MG63 (cell line): ENCODE measurements around the gene HCN4. TPM values are rescaled to one million over a fixed set of nuclear protein-coding genes. Genes with fewer than 3 reads are reported as not detected.
"Not testable (repeated sequence)": the region's sequence is repeated elsewhere in the genome, so short reads cannot be mapped to it uniquely, and the experiment has no call there.

Experiments
- DNase-seq: peaks from one replicate; pipeline ENCODE4 v3.0.0-alpha.2; 2020
- H3K27me3 ChIP-seq: fragments of 250-450 bp; sonication (Bioruptor Pico); 2 replicates; pipeline ENCODE4 v1.5.1; 2020; ENCODE audit warnings: mild to moderate bottlenecking, moderate library complexity
- H3K36me3 ChIP-seq: fragments of 250-450 bp; sonication (Bioruptor Pico); 2 replicates; pipeline ENCODE4 v1.5.1; 2020; ENCODE audit warnings: mild to moderate bottlenecking, moderate library complexity
- H3K4me3 ChIP-seq: fragments of 250-450 bp; sonication (Bioruptor Pico); 2 replicates; pipeline ENCODE4 v1.5.1; 2020; ENCODE audit warnings: mild to moderate bottlenecking, moderate library complexity
- H3K9me3 ChIP-seq: fragments of 250-450 bp; sonication (Bioruptor Pico); 2 replicates; pipeline ENCODE4 v1.5.1; 2020; ENCODE audit warnings: mild to moderate bottlenecking, moderate library complexity
- total RNA-seq: library from RNA; depleted of rRNA; stranded (reverse); fragments of >200 nt; shearing (Covaris generic); gene quantifications from 2 replicates; pipeline ENCODE4 v1.2.3, GENCODE V29; 2014; ENCODE audit warnings: low replicate concordance

The HCN4 gene
- total RNA-seq, 1 experiment from 2014 or later = not detected

DNA sequence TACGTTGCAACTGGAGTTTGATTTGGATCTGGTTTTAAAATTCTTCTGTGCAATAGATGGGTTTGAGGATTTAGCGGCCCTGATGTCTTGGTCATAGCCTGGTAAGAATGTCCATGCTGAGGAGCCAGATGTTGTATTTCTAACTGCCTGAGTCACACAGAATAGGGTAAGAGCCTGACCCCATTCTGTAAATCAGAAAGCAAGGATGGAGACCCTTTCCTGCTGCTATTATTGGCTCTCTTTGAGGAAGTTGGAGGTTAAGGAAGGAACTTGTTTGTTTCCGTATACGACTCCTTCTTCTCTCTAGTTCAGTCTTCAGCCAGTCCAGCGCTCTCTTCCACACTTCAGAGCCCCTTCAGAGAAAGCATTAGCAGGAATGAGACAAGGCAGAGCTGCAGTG is 65.1 kb downstream of the HCN4 start:
- H3K4me3 ChIP-seq = no peak overlapping the region
- H3K27me3 ChIP-seq = no peaks in the 10 kb centered on the region
- no peaks in the 10 kb centered on the region for H3K36me3 ChIP-seq
- no peaks in the 10 kb centered on the region for H3K9me3 ChIP-seq
- no peak for DNase-seq

DNA sequence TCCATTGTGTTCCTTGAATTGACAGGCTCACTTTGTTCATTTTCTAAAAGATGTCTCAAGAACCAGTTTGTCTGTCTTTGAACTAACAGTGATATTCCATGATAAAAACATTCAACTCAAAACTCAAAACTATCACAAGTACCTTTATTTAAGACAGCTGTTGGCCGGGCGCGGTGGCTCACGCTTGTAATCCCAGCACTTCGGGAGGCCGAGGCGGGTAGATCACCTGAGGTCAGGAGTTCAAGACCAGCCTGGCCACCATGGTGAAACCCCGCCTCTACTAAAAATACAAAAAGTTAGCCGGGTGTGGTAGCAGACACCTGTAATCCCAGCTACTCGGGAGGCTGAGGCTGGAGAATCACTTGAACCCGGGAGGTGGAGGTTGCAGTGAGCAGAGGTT is 68.5 kb downstream of the HCN4 start:
- H3K27me3 ChIP-seq, H3K9me3 ChIP-seq, H3K36me3 ChIP-seq, H3K4me3 ChIP-seq, DNase-seq: not testable (repeated sequence)

DNA sequence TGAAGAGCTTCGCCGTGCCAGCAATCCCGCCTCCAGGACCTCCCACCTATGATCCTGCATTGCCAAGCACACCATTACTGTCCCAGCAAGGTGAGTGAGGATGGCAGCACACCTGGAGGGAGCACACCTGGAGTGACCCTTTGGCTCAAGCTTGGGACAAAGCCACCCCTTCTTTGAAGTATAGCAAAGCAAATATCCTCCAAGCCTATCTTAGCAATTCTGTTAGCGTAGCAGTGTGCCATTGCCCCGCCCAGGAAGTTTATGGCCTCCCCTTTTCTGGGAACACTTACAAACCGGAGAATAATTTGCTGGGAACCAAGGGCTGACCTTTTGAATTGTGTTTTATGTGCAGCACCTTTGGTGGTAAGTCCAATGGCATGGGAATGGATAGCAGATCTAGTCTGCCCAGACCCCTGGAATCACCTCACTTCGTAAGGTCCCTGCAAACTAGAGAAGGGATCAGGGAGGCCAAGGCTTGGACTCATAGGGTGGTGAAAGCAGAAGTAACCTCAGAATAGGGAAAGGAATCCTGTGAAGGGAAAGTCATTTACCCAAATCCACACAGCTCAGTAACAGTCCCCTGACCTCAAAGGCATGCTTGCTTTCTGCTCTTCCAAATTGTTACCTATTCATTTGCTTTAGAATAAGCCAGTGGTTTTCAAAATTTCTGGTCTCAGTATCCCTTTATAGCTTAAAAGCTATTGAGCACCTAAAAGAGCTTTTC is 70.1 kb downstream of the HCN4 start:
- no peak for DNase-seq
- H3K27me3 ChIP-seq = no peaks in the 10 kb centered on the region
- H3K4me3 ChIP-seq = no peak overlapping the region
- H3K36me3 ChIP-seq = no peaks in the 10 kb centered on the region
- no peaks in the 10 kb centered on the region for H3K9me3 ChIP-seq

DNA sequence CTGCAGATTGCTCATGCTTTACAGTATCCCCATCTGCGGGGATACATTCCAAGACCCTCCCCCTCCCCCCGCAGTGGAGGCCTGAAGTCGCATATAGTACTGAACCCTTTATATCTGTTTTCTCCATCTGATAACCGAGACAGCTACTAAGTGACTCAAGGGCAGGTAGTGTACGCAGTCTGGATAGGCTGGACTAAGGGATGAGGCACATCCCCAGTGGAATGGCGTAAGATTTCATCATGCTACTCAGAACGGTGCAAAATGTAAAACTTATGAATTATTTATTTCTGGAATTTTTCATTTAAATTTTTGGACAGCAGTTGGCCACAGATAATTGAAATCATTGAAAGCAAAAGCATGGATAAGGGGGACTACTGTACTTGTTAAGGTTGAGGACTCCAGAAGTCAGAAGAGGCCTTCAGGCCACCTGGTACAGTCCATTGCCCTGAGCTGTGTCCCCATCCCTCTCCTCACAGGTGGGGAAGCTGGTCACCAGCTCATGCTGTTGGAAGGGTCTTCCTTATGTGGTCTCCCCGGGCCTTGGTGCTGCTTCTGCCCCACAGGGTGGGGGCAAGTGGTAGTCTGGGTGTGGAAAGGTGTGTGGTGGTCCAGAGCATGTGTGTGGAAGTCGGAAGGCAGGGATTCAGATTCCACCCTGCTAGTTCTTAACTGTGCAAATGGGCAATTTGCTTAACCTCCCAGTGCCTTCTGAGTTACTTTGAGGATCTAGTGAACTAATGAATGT is 72.0 kb downstream of the HCN4 start:
- Histone ChIP-seq H3K27me3 (no peaks in the 10 kb centered on the region), H3K4me3 (no peak overlapping the region), H3K36me3 (no peaks in the 10 kb centered on the region), H3K9me3 (no peaks in the 10 kb centered on the region)
- DNase-seq = no peak

DNA sequence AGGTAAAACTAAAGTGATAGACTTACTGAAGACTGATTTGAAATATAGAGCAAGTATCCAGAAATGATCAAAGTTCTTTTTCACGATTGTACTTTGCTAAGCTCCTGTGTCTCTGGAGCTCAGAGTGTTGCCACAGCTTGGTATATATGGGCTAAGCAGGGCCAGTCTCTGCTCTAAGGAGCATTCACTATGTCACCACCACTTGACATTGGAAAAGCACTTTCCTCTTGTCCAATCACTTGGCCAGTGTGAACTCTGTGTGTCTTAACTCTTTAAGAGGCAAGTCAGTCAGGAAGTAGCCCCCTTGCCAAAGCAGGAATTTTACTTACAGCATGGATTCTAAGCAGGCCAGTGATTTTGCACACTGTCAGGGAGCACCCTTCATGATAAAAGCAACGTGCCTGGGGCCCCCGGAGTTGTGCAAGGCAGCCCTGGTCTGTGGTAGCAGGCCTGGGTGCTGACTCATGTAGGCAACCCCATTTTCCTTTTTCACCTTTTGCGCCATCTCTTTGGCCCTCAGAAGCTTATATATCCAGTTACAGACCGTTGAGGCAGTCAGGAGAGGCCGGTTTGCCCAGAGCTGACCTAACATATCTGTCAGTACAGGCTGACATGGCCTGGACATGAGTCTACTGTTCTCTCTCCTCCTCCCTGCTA is 73.0 kb downstream of the HCN4 start:
- no peaks in the 10 kb centered on the region for H3K27me3 ChIP-seq
- no peak overlapping the region for H3K4me3 ChIP-seq
- no peaks in the 10 kb centered on the region for H3K9me3 ChIP-seq
- no peaks in the 10 kb centered on the region for H3K36me3 ChIP-seq
- DNase-seq = no peak

DNA sequence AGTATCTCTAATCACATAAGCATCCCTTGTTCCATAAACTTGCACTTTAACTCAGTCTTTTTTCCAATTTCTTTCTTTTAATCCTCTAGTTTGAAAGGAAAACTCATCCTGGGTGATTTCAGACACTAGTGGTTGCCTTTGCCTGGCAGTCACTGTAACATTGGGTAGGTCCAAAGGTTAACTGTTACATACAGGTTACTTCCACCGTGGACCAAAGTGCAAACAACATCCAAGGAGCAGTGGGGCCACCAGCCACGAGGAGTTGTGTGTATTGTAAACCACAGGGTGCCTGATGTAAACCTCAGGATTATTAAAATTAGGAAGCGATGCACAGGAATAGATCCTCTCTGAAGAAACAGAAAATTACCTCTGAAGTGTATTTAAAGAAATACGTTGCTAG is 75.0 kb downstream of the HCN4 start:
- no peaks in the 10 kb centered on the region for H3K9me3 ChIP-seq
- no peaks in the 10 kb centered on the region for H3K36me3 ChIP-seq
- no peaks in the 10 kb centered on the region for H3K27me3 ChIP-seq
- no peak overlapping the region for H3K4me3 ChIP-seq
- no peak for DNase-seq

DNA sequence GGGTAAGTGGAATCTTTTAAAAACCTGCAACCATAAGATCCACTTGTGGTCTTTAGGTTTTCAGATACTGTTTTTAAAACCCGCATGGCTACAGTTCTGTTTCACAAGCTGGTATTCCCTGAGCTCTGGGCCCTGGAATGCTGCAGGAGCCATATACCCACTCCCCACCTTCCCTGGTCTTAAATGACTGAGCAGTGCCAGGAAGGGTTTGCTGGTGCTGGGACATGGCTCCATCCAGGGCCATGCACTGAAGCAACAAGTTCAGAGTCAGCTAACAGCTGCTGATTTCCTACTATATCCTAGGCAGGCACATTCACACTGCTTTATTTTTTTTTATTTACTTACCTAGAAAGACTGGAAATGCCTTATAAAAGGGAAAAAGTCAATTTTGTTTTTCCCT is 77.3 kb downstream of the HCN4 start:
- DNase-seq = no peak
- Histone ChIP-seq H3K27me3 (no peaks in the 10 kb centered on the region), H3K36me3 (no peaks in the 10 kb centered on the region), H3K9me3 (no peaks in the 10 kb centered on the region), H3K4me3 (no peak overlapping the region)

DNA sequence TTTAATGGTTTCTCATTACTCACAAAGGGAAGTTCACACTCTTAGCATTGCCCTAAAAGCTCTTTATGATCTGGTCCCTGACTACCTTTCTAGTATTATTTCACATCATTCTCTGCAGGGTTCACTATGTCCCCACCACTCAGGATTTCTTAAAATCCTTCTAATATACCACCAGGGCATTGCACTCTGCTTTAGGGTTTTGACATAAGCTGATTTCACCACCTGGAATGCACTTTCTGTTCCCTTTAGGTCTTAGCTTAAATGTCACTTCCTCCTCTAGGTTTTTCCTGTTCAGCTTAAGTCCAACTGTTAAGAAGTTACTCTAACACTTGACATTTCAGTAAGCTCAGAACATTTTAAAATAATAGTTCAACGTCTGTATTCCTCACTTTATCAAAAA is 81.7 kb downstream of the HCN4 start:
- no peaks in the 10 kb centered on the region for H3K27me3 ChIP-seq
- H3K9me3 ChIP-seq = no peaks in the 10 kb centered on the region
- H3K36me3 ChIP-seq = no peaks in the 10 kb centered on the region

DNA sequence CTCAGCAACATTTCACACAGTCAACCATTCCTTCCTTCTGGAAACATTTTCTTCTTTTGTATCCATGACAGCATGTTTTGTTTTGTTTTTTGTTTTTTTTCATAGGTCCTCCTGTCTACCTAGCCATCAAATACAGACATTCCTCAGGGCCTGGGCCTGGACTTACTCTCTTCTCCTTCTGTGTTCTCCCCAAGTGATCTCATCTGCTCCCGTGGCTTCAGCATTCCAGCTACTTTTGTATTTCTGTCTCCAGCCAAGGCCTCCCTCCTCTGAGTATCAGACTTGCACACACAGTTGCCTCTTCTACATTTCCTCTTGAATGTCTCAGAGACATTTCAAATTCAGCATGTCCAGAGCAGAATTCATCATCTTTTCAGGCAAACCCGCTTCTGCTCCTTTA is 82.4 kb downstream of the HCN4 start:
- Histone ChIP-seq H3K36me3 (no peaks in the 10 kb centered on the region), H3K27me3 (no peaks in the 10 kb centered on the region), H3K9me3 (no peaks in the 10 kb centered on the region), H3K4me3 (no peak overlapping the region)
- DNase-seq = no peak

More for the DNA sequence above, 81.7 kb downstream of the HCN4 start:
- no peak for DNase-seq
- no peak overlapping the region for H3K4me3 ChIP-seq

DNA sequence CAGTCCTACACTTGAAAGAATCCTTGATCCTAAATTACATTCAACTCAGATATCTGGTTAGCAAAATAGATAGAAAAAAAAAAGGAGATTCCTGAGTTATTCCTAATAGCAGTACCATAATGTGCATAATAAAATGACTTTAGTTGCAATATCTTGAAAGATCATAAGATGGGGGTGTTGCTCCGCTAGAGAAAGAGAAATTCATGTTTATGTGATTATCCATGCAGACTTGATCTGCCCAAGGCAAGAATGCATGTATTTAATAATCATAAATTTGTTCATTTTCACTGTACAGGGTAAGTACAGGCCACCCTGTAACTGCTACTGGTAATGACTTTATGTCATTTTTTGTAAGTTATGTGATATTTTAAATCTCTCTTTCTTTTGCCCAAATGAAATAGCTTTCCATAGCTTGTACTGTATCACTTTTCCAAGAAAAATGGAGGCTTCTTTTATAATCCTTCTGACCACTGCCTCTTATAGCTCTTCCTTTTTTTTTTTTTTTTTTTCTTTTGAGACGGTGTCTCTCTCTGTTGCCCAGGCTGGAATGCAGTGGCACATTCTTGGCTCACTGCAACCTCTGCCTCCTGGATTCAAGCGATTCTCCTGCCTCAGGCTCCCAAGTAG is 84.6 kb downstream of the HCN4 start:
- Histone ChIP-seq H3K4me3 (no peak overlapping the region), H3K36me3 (no peaks in the 10 kb centered on the region)
- no peak for DNase-seq

DNA sequence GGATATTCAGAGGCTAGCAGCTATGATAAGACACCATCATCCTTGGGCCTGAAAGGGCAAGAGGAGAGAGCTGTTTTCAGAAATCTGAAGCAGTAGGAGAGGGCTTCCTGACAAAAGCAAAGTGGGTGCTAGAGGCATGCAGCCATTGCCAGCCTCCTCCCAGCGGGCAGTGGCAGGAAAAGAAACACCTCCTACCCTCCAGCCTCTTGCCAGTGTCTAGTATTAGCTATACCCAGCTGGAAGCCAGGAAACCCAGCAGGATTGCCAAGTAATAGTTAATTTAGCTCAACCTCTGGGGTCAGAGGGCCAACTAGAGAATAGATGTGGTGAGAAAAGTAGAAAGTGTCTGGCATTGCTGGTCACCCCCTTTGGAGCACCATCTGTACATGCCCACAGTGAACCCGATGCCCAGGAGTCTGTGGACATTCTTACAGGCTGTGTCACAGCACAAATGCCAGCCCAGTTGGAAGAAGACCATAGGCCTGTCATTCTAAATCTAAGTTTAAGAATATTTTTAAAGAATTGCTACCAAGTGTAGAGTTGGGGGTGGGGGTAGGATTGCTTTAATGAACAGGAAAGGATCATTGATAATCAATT is 85.3 kb downstream of the HCN4 start:
- no peak overlapping the region for H3K4me3 ChIP-seq
- DNase-seq = peak; percentile 82
- no peaks in the 10 kb centered on the region for H3K36me3 ChIP-seq
- no peaks in the 10 kb centered on the region for H3K27me3 ChIP-seq
- H3K9me3 ChIP-seq = no peaks in the 10 kb centered on the region

More for the DNA sequence above, 84.6 kb downstream of the HCN4 start:
- H3K9me3 ChIP-seq = no peaks in the 10 kb centered on the region
- H3K27me3 ChIP-seq = no peaks in the 10 kb centered on the region

DNA sequence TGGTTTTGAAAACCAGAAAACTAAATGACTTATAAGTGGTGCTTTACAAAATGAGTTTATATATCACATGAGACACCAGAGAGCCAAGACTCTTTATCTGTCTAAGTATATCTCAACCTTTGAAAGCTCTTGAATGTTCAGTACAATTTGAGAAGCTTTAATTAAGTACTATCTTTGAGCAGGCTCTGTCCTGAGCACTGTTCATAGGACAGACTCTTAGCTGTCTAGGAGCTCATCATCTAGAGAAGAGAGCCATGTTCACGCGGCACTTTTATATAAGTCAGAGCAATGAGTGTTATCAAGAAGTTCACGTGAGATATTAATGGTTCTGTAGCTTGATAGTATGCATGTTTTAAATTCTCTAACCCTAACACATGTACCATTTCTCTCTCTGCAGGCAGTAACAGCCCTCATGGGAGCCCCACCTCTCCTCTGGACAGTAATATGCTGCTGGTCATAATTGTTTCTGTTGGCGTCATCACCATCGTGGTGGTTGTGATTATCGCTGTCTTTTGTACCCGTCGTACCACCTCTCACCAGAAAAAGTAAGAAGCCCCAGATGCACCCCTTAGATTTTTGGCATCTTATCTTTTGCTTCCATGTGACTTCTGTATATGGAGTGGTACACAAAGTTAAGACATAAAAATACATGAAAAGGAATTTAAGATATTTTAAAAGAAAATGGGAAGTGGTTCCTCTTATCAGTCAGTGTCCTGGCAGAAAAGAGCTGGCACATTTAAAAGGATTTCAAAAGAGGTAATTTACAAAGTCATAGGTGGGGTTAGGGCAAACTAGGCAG is 86.0 kb downstream of the HCN4 start:
- Histone ChIP-seq H3K9me3 (no peaks in the 10 kb centered on the region), H3K27me3 (no peaks in the 10 kb centered on the region), H3K4me3 (no peak overlapping the region), H3K36me3 (no peaks in the 10 kb centered on the region)
- DNase-seq = no peak

DNA sequence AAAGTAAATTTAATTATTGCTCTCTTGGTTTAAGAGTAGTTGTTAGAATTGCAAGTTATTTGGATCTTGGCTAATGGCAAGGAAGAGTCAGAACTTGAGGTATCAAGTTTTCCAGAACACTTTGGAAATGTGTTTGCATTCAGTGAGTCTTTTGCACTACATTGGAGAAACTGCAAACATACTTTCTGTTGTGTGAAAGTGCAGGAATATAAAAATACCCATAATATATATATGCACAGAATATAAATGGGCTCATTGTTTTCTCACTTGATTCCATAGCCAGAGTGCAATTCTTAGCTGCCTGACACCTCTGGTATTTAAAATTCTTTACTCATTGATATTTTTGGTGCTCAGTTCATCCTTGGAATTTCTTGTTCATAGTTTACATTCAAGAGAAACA is 92.9 kb downstream of the HCN4 start:
- no peaks in the 10 kb centered on the region for H3K36me3 ChIP-seq
- no peak for DNase-seq
- H3K27me3 ChIP-seq = no peaks in the 10 kb centered on the region
- no peaks in the 10 kb centered on the region for H3K9me3 ChIP-seq
- no peak overlapping the region for H3K4me3 ChIP-seq

DNA sequence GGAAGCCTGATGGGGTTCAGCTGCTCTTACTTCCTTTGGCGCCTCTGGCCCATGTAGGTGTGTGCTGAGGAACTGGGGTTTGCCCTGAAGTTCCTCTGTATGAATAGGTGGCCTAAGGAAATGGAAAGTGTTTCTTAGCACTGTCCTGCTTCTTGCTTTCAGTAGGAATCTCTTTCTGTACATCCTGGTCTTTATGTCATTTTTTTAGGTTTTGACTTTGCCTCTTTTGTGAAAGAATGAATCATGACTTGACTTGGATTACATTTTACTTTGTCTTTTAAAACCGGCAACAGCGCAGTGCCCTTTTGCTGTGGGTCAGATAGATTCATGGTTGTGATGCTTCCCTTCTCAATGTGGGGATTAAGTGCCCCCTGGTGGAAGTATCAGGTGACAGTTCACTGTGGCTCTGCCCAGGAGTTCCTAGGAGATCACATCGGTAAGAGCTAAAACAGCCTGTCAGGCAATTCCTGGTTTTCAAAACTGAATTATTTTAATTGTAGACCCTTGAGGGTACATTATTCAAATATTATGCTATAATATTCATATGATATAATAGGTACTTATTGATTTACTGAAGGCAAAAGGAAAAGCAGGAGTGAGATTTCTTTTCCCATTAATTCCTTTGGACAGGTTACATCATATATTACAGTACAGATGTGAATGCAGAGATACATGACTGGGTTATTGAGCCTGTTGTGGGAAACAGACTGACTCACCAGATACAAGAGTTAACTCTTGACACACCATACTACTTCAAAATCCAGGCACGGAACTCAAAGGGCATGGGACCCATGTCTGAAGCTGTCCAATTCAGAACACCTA is 95.4 kb downstream of the HCN4 start:
- peak; percentile 39 for DNase-seq
- Histone ChIP-seq H3K27me3 (no peaks in the 10 kb centered on the region), H3K36me3 (no peaks in the 10 kb centered on the region), H3K9me3 (no peaks in the 10 kb centered on the region), H3K4me3 (no peak overlapping the region)

DNA sequence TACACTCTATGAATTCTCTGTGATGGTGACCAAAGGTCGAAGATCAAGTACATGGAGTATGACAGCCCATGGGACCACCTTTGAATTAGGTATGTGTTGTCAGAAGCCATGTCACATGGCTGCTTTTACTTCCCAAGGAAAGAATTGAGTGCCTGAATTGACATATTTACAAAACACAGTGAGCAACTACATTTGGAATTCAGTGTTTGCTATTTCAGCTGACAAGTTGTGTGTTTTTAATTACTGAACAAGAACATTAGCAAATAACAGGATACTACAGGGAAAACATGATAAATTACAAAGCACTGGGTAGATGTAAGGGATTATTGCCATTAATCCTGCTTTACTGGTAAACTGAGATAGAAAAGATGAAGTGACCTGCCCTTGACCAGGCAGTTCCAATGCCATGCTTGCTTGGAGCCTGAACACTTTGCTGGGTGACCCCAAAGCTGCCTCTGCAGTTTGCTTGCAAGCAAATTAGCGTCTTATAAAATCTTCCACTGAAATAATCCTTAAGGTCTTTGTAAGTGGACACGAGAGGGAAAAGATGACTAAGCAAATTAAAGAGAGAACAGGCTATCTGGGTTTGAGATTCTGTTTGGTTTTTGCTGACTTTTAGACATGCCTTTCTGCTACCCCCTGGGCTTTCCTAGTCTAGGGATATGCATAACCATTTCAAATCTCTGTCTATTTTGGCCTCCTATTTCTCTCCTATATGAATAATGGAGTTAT is 98.2 kb downstream of the HCN4 start:
- DNase-seq = no peak
- Histone ChIP-seq H3K9me3 (no peaks in the 10 kb centered on the region), H3K36me3 (no peaks in the 10 kb centered on the region), H3K4me3 (no peak overlapping the region), H3K27me3 (no peaks in the 10 kb centered on the region)
